Activated gamma-delta T cell treated with Interleukin-2 at 50 U/mL for 16 hours (primary cell): ENCODE measurements around the gene PRRT3.
"Not testable (repeated sequence)": the region's sequence is repeated elsewhere in the genome, so short reads cannot be mapped to it uniquely, and the experiment has no call there.

Experiments
- DNase-seq: peaks from one replicate; pipeline ENCODE4 v3.0.0-alpha.2; 2020

The PRRT3 gene

GRCh38 chr3:9897408-9898372, 54.5 kb downstream of the PRRT3 start:
- DNase-seq = no peak

DNA sequence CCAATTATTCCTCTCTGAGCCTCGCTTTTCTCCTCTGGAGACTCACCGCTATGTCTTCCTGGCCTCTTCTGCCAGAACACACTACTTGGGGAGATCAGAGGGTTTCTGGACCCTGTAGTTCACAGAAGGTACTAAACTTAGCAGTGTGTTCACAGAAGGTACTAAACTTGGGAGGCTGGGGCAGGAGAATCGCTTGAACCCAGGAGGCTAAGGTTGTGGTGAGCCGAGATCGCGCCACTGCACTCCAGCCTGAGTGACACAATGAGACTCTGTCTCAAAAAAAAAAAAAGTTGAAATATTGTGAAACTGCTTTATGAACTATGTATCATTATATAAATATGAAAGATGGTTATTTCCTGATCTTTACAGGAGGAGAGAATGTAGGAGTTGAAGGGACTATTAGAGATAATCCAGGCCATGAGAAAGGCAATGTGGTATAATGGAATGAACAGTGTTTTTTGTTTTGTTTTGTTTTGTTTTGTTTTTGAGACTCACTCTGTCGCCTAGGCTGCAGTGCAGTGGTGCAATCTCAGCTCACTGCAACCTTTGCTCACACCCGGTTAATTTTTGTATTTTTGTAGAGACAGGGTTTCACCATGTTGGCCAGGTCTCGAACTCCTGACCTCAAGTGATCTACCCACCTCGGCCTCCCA, 55.3 kb downstream of the PRRT3 start:
- DNase-seq = not testable (repeated sequence)

DNA sequence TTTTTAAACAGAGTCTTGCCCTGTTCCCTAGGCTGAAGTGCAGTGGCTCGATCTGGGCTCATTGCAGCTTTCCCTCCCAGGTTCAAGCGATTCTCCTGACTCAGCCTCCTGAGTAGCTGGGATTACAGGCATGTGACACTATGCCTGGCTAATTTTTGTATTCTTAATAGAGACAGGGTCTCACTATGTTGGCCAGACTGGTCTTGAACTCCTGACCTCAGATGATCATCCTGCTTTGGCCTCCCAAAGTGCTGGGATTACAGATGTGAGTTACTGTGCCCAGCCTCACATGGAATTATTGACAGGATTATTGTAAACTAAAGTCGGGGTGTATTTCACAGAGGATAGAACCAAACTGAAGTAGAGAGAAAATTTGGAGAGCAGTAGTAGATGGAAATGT, 56.5 kb downstream of the PRRT3 start:
- not testable (repeated sequence) for DNase-seq
